DOHH2 (cell line): ENCODE measurements around the gene GREB1.

Experiments used
- H3F3A ChIP-seq: fragments of 200-600 bp; sonication (generic), shearing (Covaris generic); 2 replicates; pipeline ENCODE4 v1.6.0; 2016; ENCODE audit warnings: antibody characterized with exemption, mild to moderate bottlenecking; ENCODE audit not compliant: control insufficient read depth, insufficient read depth
- H3K27ac ChIP-seq: fragments of 200-600 bp; sonication (generic); 2 replicates; pipeline ENCODE4 v1.5.1; 2014; ENCODE audit warnings: low read depth, mild to moderate bottlenecking, low read length, moderate library complexity
- H3K27me3 ChIP-seq: fragments of 200-600 bp; sonication (generic); 2 replicates; pipeline ENCODE4 v1.6.1; 2014; ENCODE audit warnings: mild to moderate bottlenecking, low read length, mixed read lengths; ENCODE audit not compliant: control insufficient read depth
- H3K36me3 ChIP-seq: fragments of 200-600 bp; sonication (generic); 2 replicates; pipeline ENCODE4 v1.6.1; 2014; ENCODE audit warnings: mild to moderate bottlenecking, low read length, moderate library complexity, mixed read lengths; ENCODE audit not compliant: control insufficient read depth
- H3K4me1 ChIP-seq: fragments of 200-600 bp; sonication (generic); 2 replicates; pipeline ENCODE4 v1.6.1; 2014; ENCODE audit warnings: mild to moderate bottlenecking, low read length, mixed read lengths; ENCODE audit not compliant: control insufficient read depth
- H3K4me2 ChIP-seq: fragments of 200-600 bp; sonication (generic); 2 replicates; pipeline ENCODE4 v1.6.0; 2014; ENCODE audit warnings: mild to moderate bottlenecking, low read length, moderate library complexity
- H3K4me3 ChIP-seq: fragments of 200-600 bp; sonication (generic); 2 replicates; pipeline ENCODE4 v1.5.1; 2014; ENCODE audit warnings: mild to moderate bottlenecking, low read length, mixed read lengths
- H3K79me2 ChIP-seq: fragments of 200-600 bp; sonication (generic); 2 replicates; pipeline ENCODE4 v1.6.1; 2014; ENCODE audit warnings: mild to moderate bottlenecking, low read length, mixed read lengths; ENCODE audit not compliant: control insufficient read depth
- H3K9me2 ChIP-seq: fragments of 200-600 bp; sonication (generic); replicated peaks from 2 replicates; pipeline ENCODE4 v1.6.1; 2014; ENCODE audit warnings: mild to moderate bottlenecking, low read length, mixed read lengths; ENCODE audit not compliant: control insufficient read depth
- H3K9me3 ChIP-seq: fragments of 200-600 bp; sonication (generic); 2 replicates; pipeline ENCODE4 v1.6.1; 2014; ENCODE audit warnings: antibody characterized with exemption, low read length, mixed read lengths; ENCODE audit not compliant: control insufficient read depth, insufficient read depth
- H4K20me1 ChIP-seq: fragments of 200-600 bp; sonication (generic); 2 replicates; pipeline ENCODE4 v1.6.0; 2014; ENCODE audit warnings: low read depth, mild to moderate bottlenecking, antibody characterized with exemption, low read length, moderate library complexity; ENCODE audit not compliant: control insufficient read depth, insufficient read depth
- EZH2phosphoT487 ChIP-seq: fragments of 200-600 bp; sonication (generic); IDR thresholded peaks from 2 replicates; pipeline ENCODE4 v1.6.1; 2017; ENCODE audit warnings: borderline replicate concordance, mild to moderate bottlenecking, antibody characterized with exemption, low read length, moderate library complexity, mixed read lengths
- TF ChIP-seq, protein P1 (sequence below): fragments of 200-600 bp; sonication (generic); IDR thresholded peaks from one replicate; pipeline ENCODE4 v1.5.1; 2014; ENCODE audit warnings: antibody characterized with exemption, mild to moderate bottlenecking, low read depth, low read length; ENCODE audit not compliant: poor library complexity, severe bottlenecking

The GREB1 gene

DNA sequence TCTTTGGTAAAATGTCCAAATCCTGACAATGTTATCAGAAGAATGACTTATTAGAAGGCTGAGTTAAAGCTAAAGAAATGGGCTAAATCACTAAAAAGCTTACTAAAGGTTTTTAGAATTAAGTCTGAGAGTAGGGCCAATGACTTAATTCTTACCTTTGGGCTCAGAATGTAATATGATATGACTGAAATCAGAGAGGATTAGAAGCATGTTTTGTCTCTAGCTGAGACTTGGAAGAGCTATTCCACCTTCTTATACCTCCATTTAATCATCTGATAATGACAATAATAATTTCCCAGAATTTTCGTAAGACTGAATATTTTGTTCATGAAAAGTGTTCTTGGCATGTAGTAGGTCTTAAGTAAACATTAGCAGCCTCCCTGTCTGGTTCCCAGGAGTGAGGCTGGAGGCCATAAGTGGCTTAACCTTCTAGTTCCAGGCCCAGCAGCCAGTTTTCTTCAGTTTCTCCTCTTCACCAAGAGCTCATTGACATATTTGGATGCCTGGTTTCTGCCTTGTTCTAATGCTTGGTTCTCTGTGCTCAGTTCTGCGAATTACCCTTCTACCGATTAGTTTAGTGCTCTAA is 42.4 kb upstream of the GREB1 start:
- H3K4me2 ChIP-seq, result no peak overlapping the region
- H3K4me1 ChIP-seq, result no peaks in the 10 kb centered on the region
- H3K27ac ChIP-seq, result no peak overlapping the region
- no peaks in the 10 kb centered on the region for H3K9me3 ChIP-seq
- no peak for TF ChIP-seq EZH2phosphoT487
- TF ChIP-seq, protein P1, sequence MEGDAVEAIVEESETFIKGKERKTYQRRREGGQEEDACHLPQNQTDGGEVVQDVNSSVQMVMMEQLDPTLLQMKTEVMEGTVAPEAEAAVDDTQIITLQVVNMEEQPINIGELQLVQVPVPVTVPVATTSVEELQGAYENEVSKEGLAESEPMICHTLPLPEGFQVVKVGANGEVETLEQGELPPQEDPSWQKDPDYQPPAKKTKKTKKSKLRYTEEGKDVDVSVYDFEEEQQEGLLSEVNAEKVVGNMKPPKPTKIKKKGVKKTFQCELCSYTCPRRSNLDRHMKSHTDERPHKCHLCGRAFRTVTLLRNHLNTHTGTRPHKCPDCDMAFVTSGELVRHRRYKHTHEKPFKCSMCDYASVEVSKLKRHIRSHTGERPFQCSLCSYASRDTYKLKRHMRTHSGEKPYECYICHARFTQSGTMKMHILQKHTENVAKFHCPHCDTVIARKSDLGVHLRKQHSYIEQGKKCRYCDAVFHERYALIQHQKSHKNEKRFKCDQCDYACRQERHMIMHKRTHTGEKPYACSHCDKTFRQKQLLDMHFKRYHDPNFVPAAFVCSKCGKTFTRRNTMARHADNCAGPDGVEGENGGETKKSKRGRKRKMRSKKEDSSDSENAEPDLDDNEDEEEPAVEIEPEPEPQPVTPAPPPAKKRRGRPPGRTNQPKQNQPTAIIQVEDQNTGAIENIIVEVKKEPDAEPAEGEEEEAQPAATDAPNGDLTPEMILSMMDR, result no peak
- no peaks in the 10 kb centered on the region for H3K9me2 ChIP-seq
- H3K4me3 ChIP-seq, result no peak overlapping the region
- no peaks in the 10 kb centered on the region for H3K36me3 ChIP-seq
- 0 out of 2 replicates have a peak, but pooled peaks cover 2% of the 10 kb centered on the region for H3K27me3 ChIP-seq
- H3K79me2 ChIP-seq, result no peaks in the 10 kb centered on the region
- H3F3A ChIP-seq, result no peaks in the 10 kb centered on the region
- H4K20me1 ChIP-seq, result no peaks in the 10 kb centered on the region

DNA sequence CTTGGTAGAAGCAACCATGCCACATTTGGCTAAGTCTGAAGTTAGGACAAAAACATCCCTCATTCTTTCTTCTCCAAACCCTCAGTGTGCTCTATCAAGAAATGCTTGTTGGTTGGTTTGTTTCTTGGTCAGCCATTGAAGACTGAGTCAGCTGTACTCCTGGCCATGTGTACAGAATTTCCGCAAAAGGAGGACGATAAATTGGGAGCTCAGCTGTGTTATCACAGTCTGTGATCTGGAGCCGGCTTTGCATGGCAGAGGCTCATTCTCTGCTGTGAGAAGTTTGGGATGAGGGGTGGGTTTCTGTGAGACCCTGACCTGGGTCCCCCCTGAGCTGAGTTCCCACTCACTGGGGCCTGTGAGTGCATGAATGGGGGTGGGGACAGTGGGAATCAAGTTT is 41.6 kb upstream of the GREB1 start:
- Histone ChIP-seq H3K4me3 (no peak overlapping the region), H3K27ac (no peak overlapping the region), H3K4me1 (no peaks in the 10 kb centered on the region), H3K4me2 (no peak overlapping the region), H3F3A (no peaks in the 10 kb centered on the region), H3K9me3 (no peaks in the 10 kb centered on the region), H3K79me2 (no peaks in the 10 kb centered on the region), H3K9me2 (no peaks in the 10 kb centered on the region), H4K20me1 (no peaks in the 10 kb centered on the region), H3K27me3 (0 out of 2 replicates have a peak, but pooled peaks cover 2% of the 10 kb centered on the region), H3K36me3 (no peaks in the 10 kb centered on the region)
- no peak for TF ChIP-seq EZH2phosphoT487
- TF ChIP-seq, protein P1, result no peak

DNA sequence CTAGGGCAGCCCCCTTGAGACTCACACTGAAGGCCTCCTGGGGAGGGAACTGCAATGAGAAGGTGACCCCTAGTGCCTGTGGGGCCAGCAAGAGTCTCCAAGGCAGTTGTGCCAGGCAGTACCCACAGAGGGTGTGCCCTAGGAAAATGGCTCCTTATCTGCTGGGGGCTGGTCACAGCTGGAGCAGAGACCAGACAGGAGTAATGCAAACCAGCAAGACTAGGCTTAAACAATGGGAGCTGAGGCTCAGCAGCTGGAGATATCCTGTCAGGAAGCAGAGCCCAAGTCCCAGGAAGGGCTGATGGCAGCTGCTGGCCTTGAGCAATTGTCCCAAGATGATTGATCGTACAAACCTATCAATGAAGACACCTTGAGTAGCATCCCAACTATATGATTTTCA is 41.1 kb upstream of the GREB1 start:
- Histone ChIP-seq H3K4me2 (no peak overlapping the region), H3K4me1 (no peaks in the 10 kb centered on the region), H4K20me1 (no peaks in the 10 kb centered on the region), H3K4me3 (no peak overlapping the region), H3K27me3 (0 out of 2 replicates have a peak, but pooled peaks cover 2% of the 10 kb centered on the region), H3K9me3 (no peaks in the 10 kb centered on the region), H3F3A (no peaks in the 10 kb centered on the region), H3K36me3 (no peaks in the 10 kb centered on the region), H3K27ac (no peak overlapping the region), H3K79me2 (no peaks in the 10 kb centered on the region), H3K9me2 (no peaks in the 10 kb centered on the region)
- TF ChIP-seq, protein P1, result no peak
- TF ChIP-seq EZH2phosphoT487, result no peak
